WTC11 (cell line): ENCODE results near the gene ALMS1. TPM values are rescaled to one million over a fixed set of nuclear protein-coding genes. Genes with fewer than 3 reads are reported as not detected.

ENCODE experiments used
- ATAC-seq: fragments of 200-7000 bp; cut with Tn5 transposase; 2 replicates; pipeline ENCODE4 v1.10.0; 2021; ENCODE audit warnings: mild to moderate bottlenecking, moderate library complexity
- CTCF ChIA-PET: fragments of 300-600 bp; sonication (Branson Sonifier 250); formaldehyde crosslinking; loops from one replicate; lab custom pipeline; 2021; ENCODE audit warnings: antibody characterized with exemption; lab: Charles Lee
- POLR2A ChIA-PET: fragments of 350-600 bp; sonication (Branson Sonifier 250); formaldehyde crosslinking; loops from one replicate; lab custom pipeline; 2021; ENCODE audit warnings: antibody characterized with exemption; lab: Charles Lee
- DNase-seq: peaks from one replicate; pipeline ENCODE4 v3.0.0; 2021; ENCODE audit warnings: low spot score
- H3K27ac Mint-ChIP-seq: 2 replicates; pipeline ENCODE4 v1.8.0; 2021; ENCODE audit warnings: mixed read lengths
- H3K27me3 Mint-ChIP-seq: 2 replicates; pipeline ENCODE4 v1.8.0; 2021; ENCODE audit warnings: low read depth, mild to moderate bottlenecking, moderate library complexity, mixed read lengths
- H3K36me3 Mint-ChIP-seq: 2 replicates; pipeline ENCODE4 v1.8.0; 2021; ENCODE audit warnings: mixed read lengths
- H3K4me1 Mint-ChIP-seq: 2 replicates; pipeline ENCODE4 v1.8.0; 2022; ENCODE audit warnings: mixed read lengths
- H3K4me3 Mint-ChIP-seq: 2 replicates; pipeline ENCODE4 v1.8.0; 2021; ENCODE audit warnings: mild to moderate bottlenecking, moderate library complexity, mixed read lengths
- H3K9me3 Mint-ChIP-seq: 2 replicates; pipeline ENCODE4 v1.8.0; 2021; ENCODE audit warnings: mixed read lengths
- ATF3 ChIP-seq: sonication (generic); formaldehyde crosslinking; conservative IDR thresholded peaks from 2 replicates; pipeline ENCODE4 v1.8.1; 2022; ENCODE audit warnings: mild to moderate bottlenecking, missing genetic modification reagents
- CDX4 ChIP-seq: fragments of 250-450 bp; sonication (Bioruptor Pico); IDR thresholded peaks from 2 replicates; pipeline ENCODE4 v1.9.0; 2021; ENCODE audit warnings: moderate library complexity, mild to moderate bottlenecking, inconsistent platforms, borderline replicate concordance
- E2F4 ChIP-seq: sonication (generic); formaldehyde crosslinking; IDR thresholded peaks from 2 replicates; pipeline ENCODE4 v1.8.1; 2022; ENCODE audit warnings: low read depth, mild to moderate bottlenecking, moderate library complexity, missing genetic modification reagents, borderline replicate concordance
- ERG ChIP-seq: fragments of 250-450 bp; sonication (Bioruptor Pico); IDR thresholded peaks from 2 replicates; pipeline ENCODE4 v1.8.0; 2021; ENCODE audit warnings: mild to moderate bottlenecking
- FOXJ3 ChIP-seq: sonication (generic); formaldehyde crosslinking; IDR thresholded peaks from 2 replicates; pipeline ENCODE4 v1.9.0; 2021; ENCODE audit warnings: missing genetic modification reagents, mild to moderate bottlenecking, borderline replicate concordance
- FOXK1 ChIP-seq: sonication (generic); formaldehyde crosslinking; IDR thresholded peaks from 2 replicates; pipeline ENCODE4 v1.8.0; 2022; ENCODE audit warnings: mild to moderate bottlenecking, moderate library complexity, missing genetic modification reagents
- FOXP1 ChIP-seq: sonication (generic); formaldehyde crosslinking; IDR thresholded peaks from 2 replicates; pipeline ENCODE4 v1.8.0; 2022; ENCODE audit warnings: missing genetic modification reagents, mild to moderate bottlenecking, moderate library complexity, borderline replicate concordance
- JUN ChIP-seq: sonication (generic); formaldehyde crosslinking; IDR thresholded peaks from 2 replicates; pipeline ENCODE4 v1.8.0; 2023; ENCODE audit warnings: mild to moderate bottlenecking, missing genetic modification reagents
- KAT7 ChIP-seq: sonication (generic); formaldehyde crosslinking; IDR thresholded peaks from 2 replicates; pipeline ENCODE4 v1.8.1; 2023; ENCODE audit warnings: missing genetic modification reagents, mild to moderate bottlenecking, borderline replicate concordance
- MAX ChIP-seq: sonication (generic); formaldehyde crosslinking; IDR thresholded peaks from 2 replicates; pipeline ENCODE4 v1.8.0; 2022; ENCODE audit warnings: mild to moderate bottlenecking, missing genetic modification reagents
- MLX ChIP-seq: sonication (generic); formaldehyde crosslinking; IDR thresholded peaks from 2 replicates; pipeline ENCODE4 v1.8.1; 2023; ENCODE audit warnings: mild to moderate bottlenecking, missing genetic modification reagents, moderate library complexity
- NFATC4 ChIP-seq: fragments of 250-450 bp; sonication (Bioruptor Pico); IDR thresholded peaks from 2 replicates; pipeline ENCODE4 v1.9.0; 2021; ENCODE audit warnings: mild to moderate bottlenecking
- OVOL2 ChIP-seq: fragments of 250-450 bp; sonication (Bioruptor Pico); IDR thresholded peaks from 2 replicates; pipeline ENCODE4 v1.9.0; 2021; ENCODE audit warnings: mild to moderate bottlenecking, borderline replicate concordance
- RORB ChIP-seq: fragments of 250-450 bp; sonication (Bioruptor Pico); IDR thresholded peaks from 2 replicates; pipeline ENCODE4 v1.9.0; 2021; ENCODE audit warnings: mild to moderate bottlenecking
- TEAD1 ChIP-seq: sonication (generic); formaldehyde crosslinking; IDR thresholded peaks from 2 replicates; pipeline ENCODE4 v1.8.0; 2022; ENCODE audit warnings: mild to moderate bottlenecking, missing genetic modification reagents
- TP53 ChIP-seq: sonication (generic); formaldehyde crosslinking; IDR thresholded peaks from 2 replicates; pipeline ENCODE4 v1.8.1; 2023; ENCODE audit warnings: mild to moderate bottlenecking, missing genetic modification reagents
- ZNF263 ChIP-seq: sonication (generic); formaldehyde crosslinking; IDR thresholded peaks from 2 replicates; pipeline ENCODE4 v1.8.1; 2022; ENCODE audit warnings: low read depth, mild to moderate bottlenecking, moderate library complexity, missing genetic modification reagents
- ZNF423 ChIP-seq: fragments of 250-450 bp; sonication (Bioruptor Pico); IDR thresholded peaks from 2 replicates; pipeline ENCODE4 v2.1.2; 2022; ENCODE audit warnings: mild to moderate bottlenecking, moderate library complexity
- ZNF425 ChIP-seq: fragments of 250-450 bp; sonication (Bioruptor Pico); conservative IDR thresholded peaks from 2 replicates; pipeline ENCODE4 v1.9.0; 2021; ENCODE audit warnings: mild to moderate bottlenecking
- ZSCAN18 ChIP-seq: fragments of 250-450 bp; sonication (Bioruptor Pico); IDR thresholded peaks from 2 replicates; pipeline ENCODE4 v2.1.2; 2022; ENCODE audit warnings: mild to moderate bottlenecking, moderate library complexity
- total RNA-seq: library from RNA; stranded (reverse); gene quantifications from 3 replicates; pipeline ENCODE4 v1.2.3, GENCODE V29; 2021

The ALMS1 gene
- total RNA-seq, 1 experiment from 2014 or later: 37.3 TPM

GRCh38 chr2:73373344-73373743 is 12.3 kb upstream of the ALMS1 start (continued):
- TF ChIP-seq ATF3 (CRISPR knock-in tag) (no peak), JUN (CRISPR knock-in tag) (no peak), CDX4 (no peak), ZNF263 (CRISPR knock-in tag) (no peak)

GRCh38 chr2:73374269-73374668 is 11.4 kb upstream of the ALMS1 start:
- POLR2A ChIA-PET: no interaction called here
- DNase-seq: no peak
- H3K4me1 Mint-ChIP-seq: 0 out of 2 replicates have a peak, but pooled peaks cover 3% of the 10 kb centered on the region

GRCh38 chr2:73376681-73377080 is 9.0 kb upstream of the ALMS1 start:
- CTCF ChIA-PET: no interaction called here
- POLR2A ChIA-PET: no interaction called here
- H3K4me1 Mint-ChIP-seq: 0 out of 2 replicates have a peak, but pooled peaks cover 3% of the 10 kb centered on the region

More at GRCh38 chr2:73374269-73374668, 11.4 kb upstream of the ALMS1 start:
- TF ChIP-seq E2F4 (no peak), TP53 (CRISPR knock-in tag) (no peak), ZNF423 (CRISPR knock-in tag) (no peak), MLX (CRISPR knock-in tag) (no peak), ZSCAN18 (CRISPR knock-in tag) (no peak), FOXJ3 (no peak), NFATC4 (CRISPR knock-in tag) (no peak), TEAD1 (CRISPR knock-in tag) (no peak)
- Mint-ChIP-seq H3K9me3 (peaks cover 7% of the 10 kb centered on the region), H3K27ac (no peak overlapping the region), H3K4me3 (no peak overlapping the region), H3K27me3 (peaks cover 59% of the 10 kb centered on the region), H3K36me3 (no peaks in the 10 kb centered on the region)
- no peak for ATAC-seq
- CTCF ChIA-PET: no interaction called here

GRCh38 chr2:73383036-73383435 is 2.6 kb upstream of the ALMS1 start:
- Mint-ChIP-seq H3K4me3 (no peak overlapping the region), H3K9me3 (no peaks in the 10 kb centered on the region), H3K27ac (no peak overlapping the region), H3K36me3 (no peaks in the 10 kb centered on the region), H3K4me1 (peaks cover 17% of the 10 kb centered on the region), H3K27me3 (peaks cover 53% of the 10 kb centered on the region)
- DNase-seq: no peak
- CTCF ChIA-PET: no interaction called here
- ATAC-seq: no peak
- POLR2A ChIA-PET: no interaction called here
- no peak for TF ChIP-seq MLX (CRISPR knock-in tag)
- TF ChIP-seq ZNF425: no peak
- TF ChIP-seq FOXP1 (CRISPR knock-in tag): no peak
- no peak for TF ChIP-seq OVOL2 (CRISPR knock-in tag)
- TF ChIP-seq MAX (CRISPR knock-in tag): no peak
- no peak for TF ChIP-seq FOXK1 (CRISPR knock-in tag)
- TF ChIP-seq FOXJ3: no peak

More at GRCh38 chr2:73376681-73377080, 9.0 kb upstream of the ALMS1 start:
- TF ChIP-seq RORB (CRISPR knock-in tag): no peak
- no peak for TF ChIP-seq KAT7 (CRISPR knock-in tag)
- no peak for TF ChIP-seq ERG
- no peaks in the 10 kb centered on the region for H3K36me3 Mint-ChIP-seq
- DNase-seq: no peak
- no peak overlapping the region for H3K4me3 Mint-ChIP-seq
- peaks cover 7% of the 10 kb centered on the region for H3K9me3 Mint-ChIP-seq
- H3K27ac Mint-ChIP-seq: no peak overlapping the region; the same call in 1 of the 2 replicates
- H3K27me3 Mint-ChIP-seq: peaks cover 70% of the 10 kb centered on the region
- no peak for ATAC-seq
